ENCODE data around the gene FGD3.
"Not testable (repeated sequence)": the region's sequence is repeated elsewhere in the genome, so short reads cannot be mapped to it uniquely, and the experiment has no call there.

The FGD3 gene

GRCh38 chr9:92978345-92978875 lies 31.1 kb downstream of the FGD3 start:
- DNase-seq (ENCODE audit: low read depth), result no peak

GRCh38 chr9:92979283-92980056 lies 32.1 kb downstream of the FGD3 start:
- no peak for DNase-seq (ENCODE audit: low read depth)

GRCh38 chr9:92980085-92980745 lies 32.9 kb downstream of the FGD3 start:
- DNase-seq (ENCODE audit: low read depth), result no peak

GRCh38 chr9:92982130-92982529 lies 34.8 kb downstream of the FGD3 start:
- DNase-seq (ENCODE audit: low read depth), result no peak

- no peak for DNase-seq (ENCODE audit: low read depth)
Measured at GRCh38 chr9:92983984-92984589, 36.8 kb downstream of the FGD3 start.

GRCh38 chr9:92984976-92985375 lies 37.7 kb downstream of the FGD3 start:
- DNase-seq (ENCODE audit: low read depth), result no peak

- peak; percentile 46 for DNase-seq (ENCODE audit: low read depth)
Measured at GRCh38 chr9:92986176-92987119, 39.1 kb downstream of the FGD3 start.

- DNase-seq (ENCODE audit: low read depth), result no peak
Measured at GRCh38 chr9:92988215-92988768, 41.0 kb downstream of the FGD3 start.

- DNase-seq (ENCODE audit: low read depth), result no peak
Measured at GRCh38 chr9:92989561-92989960, 42.2 kb downstream of the FGD3 start.

- DNase-seq (ENCODE audit: low read depth), result no peak
Measured at GRCh38 chr9:92990461-92990860, 43.1 kb downstream of the FGD3 start.

- DNase-seq (ENCODE audit: low read depth), result no peak
Measured at GRCh38 chr9:92992549-92992948, 45.2 kb downstream of the FGD3 start.

- DNase-seq (ENCODE audit: low read depth), result not testable (repeated sequence)
Measured at GRCh38 chr9:92998871-92999270, 51.5 kb downstream of the FGD3 start.

GRCh38 chr9:93001031-93001430 lies 53.7 kb downstream of the FGD3 start:
- DNase-seq (ENCODE audit: low read depth), result no peak

- DNase-seq (ENCODE audit: low read depth), result no peak
Measured at GRCh38 chr9:93002700-93003099, 55.4 kb downstream of the FGD3 start.

- DNase-seq (ENCODE audit: low read depth), result peak; percentile 55
Measured at GRCh38 chr9:93003552-93004407, 56.5 kb downstream of the FGD3 start.

GRCh38 chr9:93004561-93004960 lies 57.2 kb downstream of the FGD3 start:
- DNase-seq (ENCODE audit: low read depth), result no peak

GRCh38 chr9:93005876-93006275 lies 58.6 kb downstream of the FGD3 start:
- DNase-seq (ENCODE audit: low read depth), result no peak

GRCh38 chr9:93007529-93008058 lies 60.3 kb downstream of the FGD3 start:
- DNase-seq (ENCODE audit: low read depth), result no peak

GRCh38 chr9:93008457-93008856 lies 61.1 kb downstream of the FGD3 start:
- no peak for DNase-seq (ENCODE audit: low read depth)

- DNase-seq (ENCODE audit: low read depth), result no peak
Measured at GRCh38 chr9:93009337-93010015, 62.2 kb downstream of the FGD3 start.
